HepG2 (cell line): Measurements from ENCODE around the gene MAGI1.

ENCODE experiments used
- BHLHE40 ChIP-seq: IDR thresholded peaks from 2 replicates; pipeline ENCODE4 v1.6.1; 2011; ENCODE audit warnings: low read length, improper control_type of control experiment
- CC2D1A ChIP-seq: sonication (generic); formaldehyde crosslinking; IDR thresholded peaks from 2 replicates; pipeline ENCODE4 v1.8.1; 2023; ENCODE audit warnings: mild to moderate bottlenecking, missing genetic modification reagents
- KDM1A ChIP-seq: IDR thresholded peaks from 2 replicates; pipeline ENCODE4 v1.6.1; 2016; ENCODE audit warnings: missing compliant biosample characterization
- MTF1 ChIP-seq: sonication (generic); formaldehyde crosslinking; IDR thresholded peaks from 2 replicates; pipeline ENCODE4 v1.5.0; 2020; ENCODE audit warnings: missing genetic modification reagents
- POLR2AphosphoS5 ChIP-seq: IDR thresholded peaks from 2 replicates; pipeline ENCODE4 v1.6.1; 2012; ENCODE audit warnings: low read depth, low read length
- SMAD3 ChIP-seq: sonication (generic); formaldehyde crosslinking; IDR thresholded peaks from 2 replicates; pipeline ENCODE4 v1.4.0; 2020; ENCODE audit warnings: missing genetic modification reagents
- YY1 ChIP-seq: IDR thresholded peaks from 2 replicates; pipeline ENCODE4 v1.6.1; 2011; ENCODE audit warnings: low read length, low read depth, moderate library complexity, mild to moderate bottlenecking; ENCODE audit not compliant: insufficient read depth, insufficient replicate concordance
- TF ChIP-seq, protein P1 (sequence below): sonication (generic); formaldehyde crosslinking; IDR thresholded peaks from 2 replicates; pipeline ENCODE4 v1.4.0; 2020; ENCODE audit warnings: mild to moderate bottlenecking, missing genetic modification reagents
- TF ChIP-seq, protein P2 (sequence below): sonication (generic); formaldehyde crosslinking; IDR thresholded peaks from 2 replicates; pipeline ENCODE4 v1.4.0; 2020; ENCODE audit warnings: low read depth, missing genetic modification reagents
- TF ChIP-seq, protein P3 (sequence below): sonication (generic); formaldehyde crosslinking; conservative IDR thresholded peaks from 2 replicates; pipeline ENCODE4 v1.4.0; 2020; ENCODE audit warnings: mild to moderate bottlenecking, missing genetic modification reagents, moderate library complexity

DNA sequence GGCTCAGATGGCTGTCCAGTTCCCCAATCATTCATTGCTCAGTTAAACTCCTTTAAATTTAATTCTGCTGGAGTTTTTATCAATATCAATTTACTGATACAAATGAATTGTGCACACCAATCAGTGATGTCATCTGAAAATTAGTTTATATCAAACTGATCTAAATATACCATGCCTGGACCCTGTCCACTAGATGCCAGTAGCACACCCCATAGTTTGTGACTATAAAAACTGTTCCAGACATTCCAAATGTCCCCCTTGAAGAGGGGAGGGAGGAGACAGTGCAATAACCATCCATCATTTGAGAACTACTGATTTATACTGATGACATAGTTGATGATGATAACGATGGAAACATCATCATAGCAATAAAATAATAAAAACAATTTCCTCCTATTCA lies 232.1 kb downstream of the MAGI1 start:
- no peak for TF ChIP-seq MTF1 (CRISPR knock-in tag)
- TF ChIP-seq, protein P1, sequence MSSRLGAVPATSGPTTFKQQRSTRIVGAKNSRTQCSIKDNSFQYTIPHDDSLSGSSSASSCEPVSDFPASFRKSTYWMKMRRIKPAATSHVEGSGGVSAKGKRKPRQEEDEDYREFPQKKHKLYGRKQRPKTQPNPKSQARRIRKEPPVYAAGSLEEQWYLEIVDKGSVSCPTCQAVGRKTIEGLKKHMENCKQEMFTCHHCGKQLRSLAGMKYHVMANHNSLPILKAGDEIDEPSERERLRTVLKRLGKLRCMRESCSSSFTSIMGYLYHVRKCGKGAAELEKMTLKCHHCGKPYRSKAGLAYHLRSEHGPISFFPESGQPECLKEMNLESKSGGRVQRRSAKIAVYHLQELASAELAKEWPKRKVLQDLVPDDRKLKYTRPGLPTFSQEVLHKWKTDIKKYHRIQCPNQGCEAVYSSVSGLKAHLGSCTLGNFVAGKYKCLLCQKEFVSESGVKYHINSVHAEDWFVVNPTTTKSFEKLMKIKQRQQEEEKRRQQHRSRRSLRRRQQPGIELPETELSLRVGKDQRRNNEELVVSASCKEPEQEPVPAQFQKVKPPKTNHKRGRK (CRISPR knock-in tag) = no peak
- TF ChIP-seq, protein P2, sequence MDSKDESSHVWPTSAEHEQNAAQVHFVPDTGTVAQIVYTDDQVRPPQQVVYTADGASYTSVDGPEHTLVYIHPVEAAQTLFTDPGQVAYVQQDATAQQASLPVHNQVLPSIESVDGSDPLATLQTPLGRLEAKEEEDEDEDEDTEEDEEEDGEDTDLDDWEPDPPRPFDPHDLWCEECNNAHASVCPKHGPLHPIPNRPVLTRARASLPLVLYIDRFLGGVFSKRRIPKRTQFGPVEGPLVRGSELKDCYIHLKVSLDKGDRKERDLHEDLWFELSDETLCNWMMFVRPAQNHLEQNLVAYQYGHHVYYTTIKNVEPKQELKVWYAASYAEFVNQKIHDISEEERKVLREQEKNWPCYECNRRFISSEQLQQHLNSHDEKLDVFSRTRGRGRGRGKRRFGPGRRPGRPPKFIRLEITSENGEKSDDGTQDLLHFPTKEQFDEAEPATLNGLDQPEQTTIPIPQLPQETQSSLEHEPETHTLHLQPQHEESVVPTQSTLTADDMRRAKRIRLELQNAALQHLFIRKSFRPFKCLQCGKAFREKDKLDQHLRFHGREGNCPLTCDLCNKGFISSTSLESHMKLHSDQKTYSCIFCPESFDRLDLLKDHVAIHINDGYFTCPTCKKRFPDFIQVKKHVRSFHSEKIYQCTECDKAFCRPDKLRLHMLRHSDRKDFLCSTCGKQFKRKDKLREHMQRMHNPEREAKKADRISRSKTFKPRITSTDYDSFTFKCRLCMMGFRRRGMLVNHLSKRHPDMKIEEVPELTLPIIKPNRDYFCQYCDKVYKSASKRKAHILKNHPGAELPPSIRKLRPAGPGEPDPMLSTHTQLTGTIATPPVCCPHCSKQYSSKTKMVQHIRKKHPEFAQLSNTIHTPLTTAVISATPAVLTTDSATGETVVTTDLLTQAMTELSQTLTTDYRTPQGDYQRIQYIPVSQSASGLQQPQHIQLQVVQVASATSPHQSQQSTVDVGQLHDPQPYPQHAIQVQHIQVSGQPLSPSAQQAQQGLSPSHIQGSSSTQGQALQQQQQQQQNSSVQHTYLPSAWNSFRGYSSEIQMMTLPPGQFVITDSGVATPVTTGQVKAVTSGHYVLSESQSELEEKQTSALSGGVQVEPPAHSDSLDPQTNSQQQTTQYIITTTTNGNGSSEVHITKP (CRISPR knock-in tag) = no peak
- TF ChIP-seq BHLHE40 = no peak
- no peak for TF ChIP-seq YY1
- no peak for TF ChIP-seq SMAD3 (CRISPR knock-in tag)
- TF ChIP-seq POLR2AphosphoS5 = no peak
- TF ChIP-seq KDM1A = no peak
- TF ChIP-seq, protein P3, sequence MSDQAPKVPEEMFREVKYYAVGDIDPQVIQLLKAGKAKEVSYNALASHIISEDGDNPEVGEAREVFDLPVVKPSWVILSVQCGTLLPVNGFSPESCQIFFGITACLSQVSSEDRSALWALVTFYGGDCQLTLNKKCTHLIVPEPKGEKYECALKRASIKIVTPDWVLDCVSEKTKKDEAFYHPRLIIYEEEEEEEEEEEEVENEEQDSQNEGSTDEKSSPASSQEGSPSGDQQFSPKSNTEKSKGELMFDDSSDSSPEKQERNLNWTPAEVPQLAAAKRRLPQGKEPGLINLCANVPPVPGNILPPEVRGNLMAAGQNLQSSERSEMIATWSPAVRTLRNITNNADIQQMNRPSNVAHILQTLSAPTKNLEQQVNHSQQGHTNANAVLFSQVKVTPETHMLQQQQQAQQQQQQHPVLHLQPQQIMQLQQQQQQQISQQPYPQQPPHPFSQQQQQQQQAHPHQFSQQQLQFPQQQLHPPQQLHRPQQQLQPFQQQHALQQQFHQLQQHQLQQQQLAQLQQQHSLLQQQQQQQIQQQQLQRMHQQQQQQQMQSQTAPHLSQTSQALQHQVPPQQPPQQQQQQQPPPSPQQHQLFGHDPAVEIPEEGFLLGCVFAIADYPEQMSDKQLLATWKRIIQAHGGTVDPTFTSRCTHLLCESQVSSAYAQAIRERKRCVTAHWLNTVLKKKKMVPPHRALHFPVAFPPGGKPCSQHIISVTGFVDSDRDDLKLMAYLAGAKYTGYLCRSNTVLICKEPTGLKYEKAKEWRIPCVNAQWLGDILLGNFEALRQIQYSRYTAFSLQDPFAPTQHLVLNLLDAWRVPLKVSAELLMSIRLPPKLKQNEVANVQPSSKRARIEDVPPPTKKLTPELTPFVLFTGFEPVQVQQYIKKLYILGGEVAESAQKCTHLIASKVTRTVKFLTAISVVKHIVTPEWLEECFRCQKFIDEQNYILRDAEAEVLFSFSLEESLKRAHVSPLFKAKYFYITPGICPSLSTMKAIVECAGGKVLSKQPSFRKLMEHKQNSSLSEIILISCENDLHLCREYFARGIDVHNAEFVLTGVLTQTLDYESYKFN (CRISPR knock-in tag) = no peak
- no peak for TF ChIP-seq CC2D1A (CRISPR knock-in tag)
